GM21360 (cell line): ENCODE results near the gene SLCO3A1.
A peak's percentile ranks its signal among the peaks of the same experiment; 100 is the strongest.

Source experiments
- ATAC-seq: cut with Tn5 transposase; IDR thresholded peaks from one replicate; pipeline ENCODE4 v1.9.1; 2021; ENCODE audit warnings: mild to moderate bottlenecking, moderate library complexity; ENCODE audit not compliant: unreplicated experiment

Gene SLCO3A1

DNA sequence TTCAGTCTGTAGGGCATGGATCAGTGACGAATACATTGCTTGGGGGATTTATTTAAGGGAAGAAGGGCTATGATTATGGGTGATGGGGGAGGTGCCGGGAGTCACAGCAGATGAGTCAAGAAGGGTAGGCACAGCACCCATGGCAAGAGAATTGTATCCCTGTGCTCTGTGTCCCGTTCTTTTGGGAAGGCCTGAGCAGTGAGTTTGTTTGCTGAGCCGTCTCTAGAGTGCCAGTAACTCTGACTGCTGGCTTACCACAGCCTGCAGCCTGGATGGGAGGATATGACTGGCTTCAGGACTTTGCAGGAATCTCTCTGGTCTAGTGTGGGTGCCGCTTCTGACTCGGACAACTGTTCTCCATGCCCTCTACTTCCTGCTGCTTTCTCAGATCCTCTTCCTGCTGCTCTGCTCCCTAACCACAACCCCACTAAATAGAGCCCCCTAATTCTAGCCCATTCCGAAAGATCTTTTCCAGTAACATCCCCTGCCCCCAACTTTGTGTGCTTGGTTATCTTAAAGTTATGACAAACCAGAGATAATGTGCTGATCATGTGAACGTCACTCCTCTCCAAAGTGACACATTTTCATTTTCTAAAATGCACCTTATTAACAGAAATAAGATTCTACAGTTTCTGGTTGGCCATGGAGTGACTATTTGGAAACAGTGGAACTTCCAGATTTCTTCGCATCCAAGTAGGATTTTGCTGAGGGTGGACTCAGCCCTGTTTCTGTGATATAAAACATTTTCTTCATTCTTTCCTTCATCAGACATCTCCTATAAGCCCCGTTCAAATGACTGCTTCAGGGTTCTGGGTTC, 239.0 kb downstream of the SLCO3A1 start:
- ATAC-seq, result no peak

DNA sequence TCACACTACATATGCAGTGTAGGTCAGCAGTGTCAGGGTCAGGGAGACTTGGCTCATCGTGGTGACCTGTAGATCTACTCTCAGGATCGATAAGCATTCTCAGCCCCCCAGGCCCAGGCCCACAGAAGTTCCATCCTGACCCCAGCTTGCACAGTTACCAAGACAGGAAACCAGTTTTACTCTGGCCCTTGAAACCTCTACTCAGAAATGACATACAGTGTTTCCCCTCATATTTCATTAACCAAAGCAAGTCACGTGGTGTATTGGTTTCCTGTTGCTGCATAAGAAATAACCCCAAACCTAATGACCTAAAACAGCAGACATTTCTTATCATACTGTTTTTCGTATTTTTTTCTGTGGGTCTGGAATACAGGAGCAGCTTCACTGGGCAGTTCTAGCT, 242.2 kb downstream of the SLCO3A1 start:
- peak; percentile 57 for ATAC-seq

DNA sequence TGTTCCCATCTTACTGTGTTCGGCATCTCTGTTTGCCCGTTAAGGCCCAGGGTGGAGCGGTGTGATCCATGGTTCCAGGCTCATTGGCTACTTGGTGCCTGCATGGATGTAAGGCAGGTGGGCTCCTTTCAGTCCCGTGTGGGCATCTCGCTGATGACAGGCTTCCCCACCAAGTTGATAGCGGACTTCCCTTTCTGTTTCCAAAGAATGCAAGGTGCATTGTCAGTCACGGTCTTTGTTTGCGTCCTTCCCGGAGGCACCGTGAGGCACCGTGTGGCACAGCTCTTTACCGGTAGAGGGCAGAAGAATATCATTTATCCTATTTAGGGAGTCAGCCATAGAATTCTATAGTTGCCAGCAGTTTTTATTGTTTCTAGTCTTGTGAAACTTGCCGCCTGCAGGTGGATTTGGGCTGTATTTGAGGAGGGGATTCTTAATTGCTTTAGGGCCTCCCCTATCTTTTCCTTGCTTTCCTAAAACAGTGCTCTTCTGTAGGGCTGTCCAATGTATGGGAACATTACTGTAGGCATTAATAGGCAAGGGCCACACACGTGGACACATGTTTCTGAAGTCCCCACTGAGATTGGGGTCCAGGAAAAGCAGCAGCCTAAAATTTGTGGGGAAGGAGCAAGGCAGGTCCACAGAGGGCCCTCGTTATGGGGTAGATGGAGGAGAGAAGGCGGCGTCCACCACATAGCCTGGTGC, 244.1 kb downstream of the SLCO3A1 start:
- peak; percentile 71 for ATAC-seq

DNA sequence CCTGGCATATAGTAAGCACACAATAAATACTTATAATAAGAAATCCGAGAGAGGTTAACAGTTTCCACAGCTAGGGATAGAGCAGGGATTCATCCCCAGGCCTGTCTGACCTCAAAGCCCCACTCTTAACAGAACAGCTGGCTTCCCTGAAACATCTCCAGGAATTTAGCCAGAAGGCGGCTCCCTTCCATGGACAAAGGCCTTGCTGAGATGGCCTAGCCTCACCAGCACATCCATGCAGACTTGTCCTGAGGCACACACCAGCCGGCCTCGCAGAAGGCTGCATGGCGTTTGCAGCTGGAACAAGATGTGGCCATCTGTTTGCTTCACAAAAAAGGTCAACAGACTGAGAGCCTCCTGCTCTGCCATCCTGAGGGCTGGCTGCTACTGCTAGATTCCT, 245.4 kb downstream of the SLCO3A1 start:
- ATAC-seq, result no peak

DNA sequence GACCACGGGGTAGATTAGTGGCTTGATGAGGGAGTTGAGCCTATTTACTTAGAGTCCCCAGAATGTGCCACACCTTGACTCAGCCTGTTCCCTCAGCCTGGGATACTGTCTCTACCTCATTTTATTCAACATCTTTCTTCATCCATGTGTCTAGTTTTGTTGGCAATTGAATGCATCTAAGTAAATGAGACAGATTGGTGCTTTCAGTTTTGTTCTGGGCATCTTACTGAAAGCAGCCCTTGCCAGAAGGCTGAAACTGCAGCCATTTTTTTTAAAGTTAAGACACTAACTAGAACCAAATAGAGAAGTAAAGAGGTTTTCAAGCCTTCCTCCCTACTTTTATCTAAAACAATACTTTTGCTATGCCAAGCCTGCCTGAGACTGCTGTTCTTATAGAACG, 246.8 kb downstream of the SLCO3A1 start:
- ATAC-seq, result no peak

DNA sequence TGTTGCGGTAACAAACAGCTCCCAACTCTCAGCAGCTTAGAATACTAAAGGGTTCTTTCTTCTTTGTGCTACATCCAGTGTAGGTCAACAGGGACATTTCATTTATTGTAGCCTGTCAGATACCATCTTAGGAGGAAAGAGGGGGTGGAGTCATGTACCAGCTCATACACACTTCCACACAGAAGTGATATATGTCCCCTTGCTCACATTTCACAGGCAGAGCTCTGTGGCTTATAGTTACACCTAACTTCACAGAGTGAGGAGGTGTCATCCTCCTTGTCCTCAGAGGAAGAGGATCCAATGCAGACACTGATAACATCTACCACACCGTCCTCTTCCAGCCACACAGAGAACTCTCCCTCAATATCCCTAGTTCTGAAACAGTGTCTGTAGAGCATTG, 247.2 kb downstream of the SLCO3A1 start:
- no peak for ATAC-seq

DNA sequence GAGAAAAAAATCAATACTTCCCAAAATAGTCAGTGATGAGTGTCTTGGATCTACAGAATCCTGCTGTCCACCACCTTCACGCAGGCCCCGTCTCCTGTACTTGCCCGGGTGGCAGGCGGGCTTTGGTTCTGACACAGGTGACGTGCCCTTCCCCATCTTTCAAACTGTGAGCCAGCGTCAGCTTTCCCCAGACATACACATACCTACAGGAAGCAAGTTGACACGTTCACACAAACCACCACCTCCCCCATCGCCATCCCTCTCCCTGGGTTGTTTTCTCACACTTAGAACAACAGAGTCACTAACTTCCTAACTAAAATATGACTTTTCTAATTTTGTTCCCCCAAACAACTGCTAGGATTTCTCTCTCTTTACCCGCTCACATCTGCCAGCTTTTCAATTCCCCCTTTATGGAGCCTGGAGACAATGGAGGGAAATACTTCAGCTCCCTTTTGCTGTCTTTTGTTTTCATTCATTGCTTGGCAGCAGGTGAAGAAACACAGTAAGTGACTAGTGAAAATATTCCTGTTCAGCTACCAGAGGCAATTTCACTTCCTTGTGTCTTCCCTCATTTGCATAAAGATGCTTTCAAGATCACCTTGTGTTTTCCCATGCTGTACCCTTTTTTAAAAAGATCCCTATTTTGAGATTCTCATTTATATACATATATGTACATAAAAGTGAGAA, 248.3 kb downstream of the SLCO3A1 start:
- peak; percentile 57 for ATAC-seq

DNA sequence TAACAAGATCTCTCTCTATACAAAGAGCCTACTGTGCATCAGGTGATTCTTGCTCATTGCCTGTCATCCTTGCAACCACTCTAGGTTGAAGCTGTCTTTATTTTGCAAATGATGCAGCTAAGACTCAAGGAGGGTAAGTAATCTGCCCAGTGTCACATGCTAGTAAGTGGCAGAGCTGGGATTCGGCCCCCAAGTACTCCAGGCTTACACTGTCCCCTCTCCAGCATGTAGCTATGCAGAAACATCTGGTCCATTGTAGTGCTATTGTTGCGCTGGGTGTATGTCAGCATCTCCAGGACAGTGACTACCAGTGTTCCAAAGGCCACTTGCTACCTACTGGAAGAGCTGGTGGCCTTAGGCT, 248.9 kb downstream of the SLCO3A1 start:
- ATAC-seq, result peak; percentile 10

DNA sequence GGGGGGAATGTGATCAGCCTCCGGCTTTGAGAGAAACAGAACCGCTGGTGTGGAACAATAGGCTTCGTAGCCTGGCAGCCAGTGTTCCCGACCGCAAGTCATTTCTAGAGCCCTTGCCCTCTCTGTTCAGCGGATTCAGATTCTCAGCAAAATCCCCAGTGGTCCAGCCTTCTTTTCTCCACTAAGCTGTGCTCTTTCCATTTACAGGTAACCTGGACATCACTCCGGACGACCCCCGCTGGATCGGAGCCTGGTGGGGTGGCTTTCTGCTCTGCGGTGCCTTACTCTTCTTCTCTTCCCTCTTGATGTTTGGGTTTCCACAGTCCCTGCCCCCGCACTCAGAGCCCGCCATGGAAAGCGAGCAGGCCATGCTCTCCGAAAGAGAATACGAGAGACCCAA, 250.6 kb downstream of the SLCO3A1 start:
- ATAC-seq, result no peak

DNA sequence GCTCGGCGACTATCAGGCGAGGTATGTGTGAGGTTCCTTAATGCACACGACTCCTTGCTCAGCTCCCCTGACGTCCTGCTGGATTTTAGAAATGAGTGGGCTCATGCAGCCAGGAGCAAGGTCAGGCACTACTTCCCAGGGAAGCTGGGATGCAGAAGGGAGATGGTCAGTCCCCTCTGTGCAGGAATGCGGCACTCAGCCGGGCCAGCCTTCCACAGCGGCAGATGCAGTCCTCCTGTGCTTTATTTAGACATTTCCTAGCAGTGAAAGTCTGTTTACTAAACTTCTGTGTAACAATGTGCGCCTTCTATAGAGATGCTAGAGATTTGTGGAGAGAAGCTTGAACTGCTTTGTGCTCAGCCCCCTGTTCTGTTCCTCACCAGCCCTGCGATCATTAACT, 252.1 kb downstream of the SLCO3A1 start:
- ATAC-seq, result no peak

DNA sequence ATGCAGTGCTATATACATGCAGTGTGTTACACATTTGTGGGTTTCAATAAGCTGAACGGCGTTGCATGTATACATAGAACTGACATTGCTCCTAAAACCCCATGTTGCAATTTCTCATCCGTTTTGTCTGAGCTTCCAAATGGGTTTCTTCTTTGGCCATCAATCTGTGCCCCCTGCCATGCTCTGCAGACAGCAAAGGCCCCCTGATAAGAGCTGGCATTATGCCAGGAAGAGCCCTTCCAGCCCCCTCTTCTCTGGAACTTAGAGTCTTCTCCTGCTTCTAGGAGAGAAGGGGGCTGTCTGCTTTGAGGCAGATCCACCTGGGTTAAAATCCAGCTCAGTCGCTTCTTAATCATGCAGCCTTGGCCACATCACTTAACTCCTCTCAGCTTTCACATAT, 254.0 kb downstream of the SLCO3A1 start:
- no peak for ATAC-seq

DNA sequence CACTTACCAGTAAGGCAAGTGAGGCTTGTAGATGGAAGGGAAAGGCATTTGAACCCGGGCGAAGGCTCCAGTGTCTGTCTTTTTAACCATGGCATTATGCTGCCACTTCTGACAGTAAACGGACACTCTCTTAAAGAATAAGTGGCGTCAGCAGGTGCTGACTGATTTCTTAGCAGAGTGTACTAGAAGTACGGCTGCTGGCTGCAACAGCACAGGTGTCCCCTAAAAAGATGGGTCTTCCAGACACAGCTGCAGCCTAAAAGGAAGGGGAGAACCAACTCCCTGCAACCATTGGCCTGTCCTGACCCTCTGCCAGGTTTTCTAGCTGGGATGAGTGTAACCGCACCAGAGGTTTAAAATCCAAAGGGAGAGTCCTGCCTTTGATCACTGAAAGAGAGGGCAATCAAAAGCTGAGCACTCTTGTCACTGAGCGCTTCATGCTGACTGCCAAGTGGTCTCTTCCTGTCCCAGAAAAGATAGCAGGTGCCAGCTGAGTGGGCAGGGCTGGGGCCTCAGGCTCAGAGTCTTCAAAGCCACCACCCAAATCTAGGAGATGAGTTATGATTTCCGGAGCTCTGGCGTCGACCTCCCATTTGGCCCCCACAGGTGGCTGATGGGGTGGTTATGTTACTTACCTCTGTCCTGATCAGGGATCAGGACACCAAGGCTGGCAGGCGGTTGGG, 255.8 kb downstream of the SLCO3A1 start:
- no peak for ATAC-seq

DNA sequence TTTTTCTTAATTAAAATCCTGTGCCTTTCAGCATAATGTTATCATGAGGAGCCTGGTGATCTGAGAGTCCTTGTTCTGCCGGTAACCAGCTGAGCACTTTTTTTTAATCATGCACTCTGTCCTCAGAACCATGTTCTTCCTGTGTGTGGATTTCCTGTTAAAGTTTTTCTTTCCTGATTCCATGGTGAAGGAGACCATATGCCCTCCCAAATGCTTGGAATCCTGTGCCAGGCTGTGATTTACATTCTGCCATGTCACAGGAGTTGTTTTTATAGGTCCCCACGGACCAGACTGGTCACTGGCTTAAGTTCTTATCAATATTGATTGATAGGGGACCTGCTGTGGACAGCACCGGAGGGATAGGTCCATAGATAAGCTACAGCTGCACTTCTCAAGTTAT, 257.8 kb downstream of the SLCO3A1 start:
- no peak for ATAC-seq

DNA sequence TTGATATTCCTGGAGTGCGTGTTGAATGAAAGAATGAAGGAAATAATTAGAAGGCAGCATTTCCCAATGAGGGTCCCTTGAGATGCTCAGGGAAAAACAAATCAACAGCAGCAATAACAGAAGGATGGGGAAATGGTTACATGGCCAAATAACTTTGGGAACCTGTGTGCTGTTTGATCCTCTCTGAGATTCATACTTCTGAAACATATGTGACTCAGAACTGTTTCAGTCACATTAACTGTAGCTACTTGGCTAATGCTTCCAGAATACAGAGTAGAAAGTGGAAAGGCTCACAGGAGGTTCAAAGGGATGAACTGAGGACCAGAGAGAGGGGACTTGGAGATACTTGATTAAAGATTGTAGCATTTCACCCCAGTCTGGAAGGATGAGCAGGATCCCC, 258.2 kb downstream of the SLCO3A1 start:
- no peak for ATAC-seq

DNA sequence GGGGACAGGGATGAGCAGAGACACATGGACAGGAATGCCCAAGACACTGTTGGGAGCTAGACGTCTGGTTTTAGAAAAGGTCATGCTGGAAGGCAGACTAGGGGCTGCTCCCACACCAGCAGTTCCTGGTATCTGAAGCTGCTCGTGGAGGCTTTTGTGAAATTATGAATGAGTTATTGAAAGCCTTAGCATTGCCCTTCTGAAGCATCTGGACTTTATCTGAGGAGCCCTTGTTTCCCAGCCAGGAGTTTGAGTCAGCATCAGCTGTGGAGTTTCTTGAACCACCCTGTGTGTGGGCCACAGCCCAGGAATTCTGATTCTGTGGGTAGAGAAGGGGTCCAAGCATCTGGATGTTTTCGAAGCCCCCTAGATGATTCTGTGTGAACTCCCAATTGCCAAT, 258.7 kb downstream of the SLCO3A1 start:
- no peak for ATAC-seq

DNA sequence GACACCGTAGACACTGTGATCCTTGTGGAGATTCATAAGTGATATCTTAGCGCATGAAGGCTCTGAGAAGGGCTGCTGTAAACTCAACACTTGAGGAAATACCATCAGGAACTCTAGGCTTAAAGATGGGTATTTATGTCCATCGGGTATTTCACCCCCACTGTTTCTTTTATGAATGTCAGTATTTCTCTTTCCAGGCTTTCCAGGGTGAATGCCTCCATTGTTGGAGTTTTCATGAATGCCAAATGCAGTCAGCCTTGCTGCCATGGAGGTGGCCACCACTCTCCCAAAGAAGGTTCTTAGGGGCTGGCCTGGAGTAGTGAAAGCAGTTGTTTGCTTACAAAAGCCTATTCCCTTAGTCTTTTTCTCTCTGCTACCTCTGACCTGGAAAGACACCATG, 259.2 kb downstream of the SLCO3A1 start:
- no peak for ATAC-seq

DNA sequence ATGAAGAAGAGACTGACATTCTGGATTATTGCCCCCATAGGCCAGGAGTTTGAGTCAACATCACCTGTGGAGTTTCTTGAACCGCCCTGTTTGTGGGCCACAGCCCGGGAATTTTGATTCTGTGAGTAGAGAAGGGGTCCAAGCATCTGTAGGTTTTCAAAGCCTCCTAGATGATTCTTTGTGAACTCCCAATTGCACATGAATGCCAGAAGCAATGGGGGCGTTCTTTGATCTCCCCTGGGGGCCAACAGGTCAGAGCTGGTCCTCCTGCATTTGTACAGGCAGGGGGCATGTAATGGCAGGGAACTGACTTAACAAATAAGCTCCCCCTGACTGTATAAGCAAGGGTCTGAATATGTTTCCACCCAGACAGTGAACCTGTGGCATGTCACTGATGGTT, 260.3 kb downstream of the SLCO3A1 start:
- ATAC-seq, result no peak

DNA sequence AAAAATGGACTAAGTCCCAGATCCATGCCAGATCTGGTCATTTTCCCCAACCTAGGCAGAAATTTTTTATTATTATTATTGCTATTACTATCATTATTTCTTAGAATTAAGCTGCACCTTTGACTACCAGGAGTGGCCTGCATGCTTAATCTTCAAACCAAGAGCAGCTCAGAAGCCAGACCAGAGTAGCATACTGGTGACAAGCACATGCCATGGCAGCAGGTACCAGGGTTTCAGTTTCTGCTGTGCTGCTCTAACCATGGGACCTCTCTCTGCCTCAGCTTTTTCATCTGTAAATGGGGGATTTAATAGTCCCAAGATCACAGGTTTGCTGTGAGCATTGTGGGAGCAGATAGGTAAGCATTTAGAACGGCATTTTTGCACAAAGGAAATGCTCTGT, 262.3 kb downstream of the SLCO3A1 start:
- no peak for ATAC-seq

DNA sequence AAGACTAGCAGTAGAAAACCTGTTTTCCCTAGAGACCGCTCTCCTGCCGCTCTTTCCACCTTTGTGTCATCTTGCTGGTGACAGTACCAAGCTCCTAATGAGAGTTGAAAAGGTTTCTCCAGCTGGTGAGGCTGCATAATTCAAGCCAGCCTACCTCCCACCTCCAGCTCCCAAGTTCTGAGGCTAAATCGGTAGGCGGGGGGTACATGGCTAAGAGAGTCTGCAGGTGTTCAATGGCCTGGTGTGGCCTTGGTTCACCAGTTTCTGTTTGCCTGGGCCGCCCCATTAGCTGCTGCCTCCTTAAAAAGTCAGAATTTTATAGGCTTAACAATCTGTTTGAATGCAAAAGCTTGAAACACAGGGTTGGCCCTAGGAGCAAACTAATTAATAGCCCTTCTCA, 262.8 kb downstream of the SLCO3A1 start:
- no peak for ATAC-seq

DNA sequence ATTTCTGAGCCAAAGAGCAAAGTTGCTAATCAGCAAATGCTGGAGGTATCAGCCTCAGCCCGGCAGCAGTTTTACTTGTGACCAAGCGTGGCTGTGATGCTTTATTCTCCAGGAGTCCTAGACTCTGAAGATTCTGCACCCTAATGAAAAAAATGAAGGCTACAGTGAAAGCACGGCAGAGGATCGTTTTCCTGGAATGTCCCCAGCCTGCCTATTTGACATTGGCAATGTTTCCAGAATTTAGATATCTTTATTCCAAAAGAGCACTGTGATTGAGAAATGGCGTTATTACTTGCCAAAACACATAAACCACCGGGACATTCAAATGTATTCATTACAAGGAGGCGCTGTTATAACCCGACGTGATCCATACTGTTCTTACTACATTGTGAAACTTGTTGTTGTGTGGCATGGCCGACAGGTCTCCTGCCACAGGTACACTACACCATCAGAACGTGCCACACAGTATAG, 263.8 kb downstream of the SLCO3A1 start:
- no peak for ATAC-seq

DNA sequence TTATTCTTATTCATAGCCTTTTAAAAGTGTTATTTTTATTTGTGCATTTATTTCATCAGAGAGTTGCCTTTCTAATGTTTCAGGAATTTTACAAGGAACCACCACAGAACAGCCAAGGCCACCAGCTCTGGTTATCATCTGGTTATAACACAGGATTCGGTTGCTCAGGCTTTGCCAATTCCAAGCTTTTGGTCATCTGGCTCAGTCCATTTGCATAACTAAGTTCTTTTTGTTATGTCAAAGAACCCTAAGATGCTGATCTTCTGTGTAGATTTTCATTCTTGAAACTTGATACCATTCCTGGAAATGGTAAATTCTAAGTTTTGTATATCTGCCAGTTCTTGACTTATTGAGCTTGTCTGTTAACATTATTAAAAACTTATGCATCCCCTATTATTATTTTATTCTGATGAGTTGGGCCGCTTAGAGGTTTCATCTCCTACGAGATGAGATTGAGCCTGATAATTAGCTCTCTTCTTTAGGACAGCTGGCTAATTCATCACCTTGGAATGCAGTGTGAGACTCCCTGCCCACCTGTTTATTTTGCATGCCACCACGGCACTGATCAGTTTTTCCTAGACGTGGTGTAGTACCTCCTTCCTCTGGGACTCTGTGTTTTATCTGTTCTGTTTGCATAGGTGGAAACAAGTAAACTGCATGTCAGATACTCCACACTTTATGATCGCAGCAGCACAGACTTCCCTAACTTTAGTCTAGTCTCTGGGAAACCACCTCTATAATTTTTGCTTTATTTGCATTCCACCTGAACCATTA, 264.8 kb downstream of the SLCO3A1 start:
- ATAC-seq, result no peak
